ENCODE measurements around the gene SERINC5.
"Not testable (repeated sequence)": the region's sequence is repeated elsewhere in the genome, so short reads cannot be mapped to it uniquely, and the experiment has no call there.

The SERINC5 gene

GRCh38 chr5:80255811-80256712 is at the start of gene SERINC5:
Gene SERINC5 (minus strand): TSS chr5:80256048. CDS start chr5:80255922, 126 bp downstream.
- DNase-seq (ENCODE audit: low read depth in 2 of 2): peak; percentile 69 to 75

DNA sequence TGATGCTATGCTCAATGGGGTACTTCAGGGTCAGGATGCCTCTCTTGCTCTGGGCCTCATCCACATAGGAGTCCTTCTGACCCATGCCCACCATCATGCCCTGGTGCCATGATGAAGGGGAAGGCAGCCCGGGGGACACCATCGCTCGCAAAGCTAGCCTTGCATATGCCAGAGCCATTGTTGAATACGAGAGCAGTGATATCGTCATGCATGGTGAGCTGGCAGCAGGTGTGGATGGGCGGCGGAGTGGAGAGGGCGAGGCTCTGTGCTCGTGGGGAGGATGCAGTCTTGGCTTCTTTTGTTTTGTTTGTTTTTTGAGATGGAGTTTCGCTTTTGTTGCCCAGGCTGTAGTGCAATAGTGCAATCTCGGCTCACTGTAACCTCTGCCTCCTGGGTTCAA is 46.8 kb upstream of the SERINC5 start:
- no peak for DNase-seq (ENCODE audit: low read depth in 2 of 2)

DNA sequence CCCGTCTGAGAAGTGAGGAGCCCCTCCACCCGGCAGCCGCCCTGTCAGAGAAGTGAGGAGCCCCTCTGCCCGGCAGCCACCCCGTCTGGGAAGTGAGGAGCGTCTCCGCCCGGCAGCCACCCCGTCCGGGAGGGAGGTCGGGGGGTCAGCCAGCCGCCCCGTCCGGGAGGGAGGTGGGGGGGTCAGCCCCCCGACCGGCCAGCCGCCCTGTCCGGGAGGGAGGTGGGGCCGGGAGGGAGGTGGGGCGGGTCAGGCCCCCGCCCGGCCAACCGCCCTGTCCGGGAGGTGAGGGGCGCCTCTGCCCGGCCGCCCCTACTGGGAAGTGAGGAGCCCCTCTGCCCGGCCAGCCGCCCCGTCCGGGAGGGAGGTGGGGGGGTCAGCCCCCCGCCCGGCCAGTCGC is 45.5 kb upstream of the SERINC5 start:
- not testable (repeated sequence) for DNase-seq (ENCODE audit: low read depth in 2 of 2)

DNA sequence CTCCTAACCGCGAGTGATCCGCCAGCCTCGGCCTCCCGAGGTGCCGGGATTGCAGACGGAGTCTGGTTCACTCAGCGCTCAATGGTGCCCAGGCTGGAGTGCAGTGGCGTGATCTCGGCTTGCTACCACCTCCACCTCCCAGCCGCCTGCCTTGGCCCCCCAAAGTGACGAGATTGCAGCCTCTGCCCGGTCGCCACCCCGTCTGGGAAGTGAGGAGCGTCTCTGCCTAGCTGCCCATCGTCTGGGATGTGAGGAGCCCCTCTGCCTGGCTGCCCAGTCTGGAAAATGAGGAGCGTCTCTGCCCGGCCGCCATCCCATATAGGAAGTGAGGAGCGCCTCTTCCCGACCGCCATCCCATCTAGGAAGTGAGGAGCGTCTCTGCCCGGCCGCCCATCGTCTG is 44.9 kb upstream of the SERINC5 start:
- not testable (repeated sequence) for DNase-seq (ENCODE audit: low read depth in 2 of 2)

DNA sequence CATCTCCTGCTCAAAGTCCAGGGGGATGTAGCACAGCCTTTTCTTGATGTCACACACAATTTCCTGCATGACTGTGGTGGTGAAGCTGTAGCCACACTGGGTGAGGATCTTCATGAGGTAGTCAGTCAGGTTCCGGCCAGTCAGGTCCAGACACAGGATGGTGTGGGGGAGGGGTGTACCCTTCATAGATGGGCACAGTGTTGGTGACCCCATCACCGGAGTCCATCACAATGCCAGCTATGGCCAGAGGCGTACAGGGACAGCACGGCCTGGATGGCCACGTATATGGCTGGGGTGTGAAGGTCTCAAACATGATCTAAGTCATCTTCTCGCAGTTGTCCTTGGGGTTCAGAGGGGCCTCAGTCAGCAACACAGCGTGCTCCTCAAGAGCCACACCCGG is 44.3 kb upstream of the SERINC5 start:
- no peak for DNase-seq (ENCODE audit: low read depth in 2 of 2)

DNA sequence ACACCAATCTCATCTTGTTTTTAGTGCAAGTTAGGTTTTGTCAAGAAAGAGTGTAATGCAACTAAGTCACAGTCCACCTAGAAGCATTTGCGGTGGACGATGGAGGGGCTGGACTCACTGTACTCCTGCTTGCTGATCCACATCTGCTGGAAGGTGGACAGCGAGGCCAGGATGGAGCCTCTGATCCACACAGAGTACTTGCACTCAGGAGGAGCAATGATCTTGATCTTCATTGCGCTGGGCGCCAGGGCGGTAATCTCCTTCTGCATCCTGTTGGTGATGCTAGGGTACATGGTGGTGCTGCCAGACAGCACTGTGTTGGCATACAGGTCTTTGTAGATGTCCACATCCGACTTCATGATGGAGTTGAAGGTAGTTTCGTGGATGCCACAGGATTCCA is 43.8 kb upstream of the SERINC5 start:
- no peak for DNase-seq (ENCODE audit: low read depth in 2 of 2)

DNA sequence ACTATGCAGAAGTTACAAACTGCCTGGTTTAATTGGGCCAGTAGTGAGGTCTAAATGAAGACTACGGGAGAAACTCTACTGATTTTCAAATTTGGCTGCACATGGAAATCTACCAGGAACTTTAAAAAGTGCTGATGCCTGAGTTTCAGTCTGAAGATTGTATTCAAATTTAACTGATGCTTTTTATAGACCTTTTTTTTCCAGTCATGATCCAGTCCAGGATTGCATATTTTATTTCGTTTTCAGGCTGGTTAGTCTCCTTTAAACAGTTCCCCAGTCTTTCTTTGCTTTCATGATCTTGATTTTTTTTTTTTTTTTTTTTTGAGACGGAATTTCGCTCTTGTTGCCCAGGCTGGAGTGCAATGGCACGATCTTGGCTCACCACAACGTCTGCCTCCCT is 40.3 kb upstream of the SERINC5 start:
- DNase-seq (ENCODE audit: low read depth in 2 of 2): no peak

GRCh38 chr5:80291761-80292160 is 35.9 kb upstream of the SERINC5 start:
- DNase-seq (ENCODE audit: low read depth in 2 of 2): no peak

- DNase-seq (ENCODE audit: low read depth in 2 of 2): no peak
These were observed 33.5 kb upstream of the SERINC5 start for GRCh38 chr5:80289320-80289719.

DNA sequence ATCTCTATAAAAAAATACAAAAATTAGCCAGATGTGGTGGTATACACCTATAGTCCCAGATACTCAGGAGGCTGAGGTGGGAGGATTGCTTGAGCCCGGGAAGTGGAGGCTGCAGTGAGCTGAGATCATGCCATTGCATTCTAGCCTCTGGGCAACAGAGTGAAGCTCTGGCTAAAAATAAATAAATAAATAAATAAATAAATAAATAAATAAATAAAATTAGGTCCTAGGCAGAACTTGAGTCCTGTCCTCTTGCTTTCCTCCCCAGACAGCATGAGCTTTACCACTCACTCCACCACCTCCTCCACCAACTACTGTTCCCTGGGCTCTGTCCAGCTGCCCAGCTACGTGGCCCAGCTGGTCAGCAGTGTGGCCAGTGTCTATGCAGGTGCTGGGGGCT is 32.3 kb upstream of the SERINC5 start:
- no peak for DNase-seq (ENCODE audit: low read depth in 2 of 2)

- DNase-seq (ENCODE audit: low read depth in 2 of 2): peak in 1 of 2 donors; percentile 14
These were observed 28.9 kb upstream of the SERINC5 start for GRCh38 chr5:80284720-80285119.

- DNase-seq (ENCODE audit: low read depth in 2 of 2): no peak
These were observed 27.5 kb upstream of the SERINC5 start for GRCh38 chr5:80283360-80283759.

DNA sequence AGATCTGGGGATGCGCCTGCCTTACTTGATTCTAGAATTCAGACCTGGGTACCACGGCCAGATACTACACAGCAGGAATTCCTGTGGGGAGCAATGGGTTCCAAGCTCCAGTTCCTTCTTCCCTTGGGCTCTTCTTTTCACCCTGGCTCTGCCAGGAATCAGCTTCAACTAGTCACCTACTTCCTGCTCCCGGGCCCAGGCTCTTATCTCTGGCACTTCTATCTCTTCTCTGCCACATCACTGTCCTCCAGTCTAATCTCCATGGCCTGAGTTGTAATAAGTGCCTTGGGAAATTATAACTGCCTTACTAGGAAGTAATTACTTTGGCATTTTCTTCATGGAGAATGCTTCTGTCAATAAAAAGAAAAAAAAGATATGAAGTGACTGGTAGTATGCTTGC is 26.2 kb upstream of the SERINC5 start:
- no peak for DNase-seq (ENCODE audit: low read depth in 2 of 2)

- DNase-seq (ENCODE audit: low read depth in 2 of 2): no peak
These were observed 21.3 kb upstream of the SERINC5 start for GRCh38 chr5:80277191-80277590.

- no peak for DNase-seq (ENCODE audit: low read depth in 2 of 2)
These were observed 20.3 kb upstream of the SERINC5 start for GRCh38 chr5:80276186-80276585.

GRCh38 chr5:80275347-80275746 is 19.5 kb upstream of the SERINC5 start:
- no peak for DNase-seq (ENCODE audit: low read depth in 2 of 2)

GRCh38 chr5:80270543-80270942 is 14.7 kb upstream of the SERINC5 start:
- not testable (repeated sequence) for DNase-seq (ENCODE audit: low read depth in 2 of 2)

DNA sequence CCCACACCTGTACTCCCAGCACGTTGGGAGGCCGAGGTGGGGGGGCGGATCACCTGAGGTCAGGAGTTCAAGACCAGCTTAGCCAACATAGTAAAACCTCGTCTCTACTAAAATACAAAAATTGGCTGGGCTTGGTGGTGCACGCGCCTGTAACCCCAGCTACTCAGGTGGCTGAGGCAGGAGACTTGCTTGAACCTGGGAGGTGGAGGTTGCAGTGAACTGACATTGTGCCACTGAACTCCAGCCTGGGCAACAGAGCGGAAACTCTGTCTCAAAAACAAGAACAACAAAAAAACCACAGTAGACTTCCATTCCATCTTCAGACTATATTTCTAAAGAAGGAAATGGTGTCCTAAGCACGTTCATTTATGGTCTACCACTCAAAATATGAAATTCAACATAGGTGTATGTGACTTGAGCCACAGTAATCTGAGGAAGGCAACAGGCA is 14.2 kb upstream of the SERINC5 start:
- no peak for DNase-seq (ENCODE audit: low read depth in 2 of 2)

GRCh38 chr5:80268916-80269315 is 13.1 kb upstream of the SERINC5 start:
- DNase-seq (ENCODE audit: low read depth in 2 of 2): no peak

DNA sequence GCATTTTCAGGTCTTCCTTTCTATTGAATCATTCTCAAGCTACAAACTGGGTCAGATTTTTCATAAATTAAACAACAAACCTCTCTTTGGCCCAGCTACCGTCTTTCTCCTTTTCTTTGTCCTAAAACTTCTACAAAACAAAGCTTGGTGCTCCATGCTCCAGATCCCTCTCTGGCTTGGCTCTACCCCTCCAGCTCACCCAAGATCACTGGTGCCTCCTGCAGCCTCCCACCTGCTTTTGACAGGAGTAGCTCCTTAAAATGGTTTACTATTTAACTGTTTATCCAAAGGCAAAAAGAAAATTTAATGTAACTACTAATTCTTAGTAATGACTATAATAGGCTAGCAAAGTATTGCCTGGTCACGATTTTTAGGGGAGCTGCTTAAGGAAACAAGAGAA is 10.7 kb upstream of the SERINC5 start:
- no peak for DNase-seq (ENCODE audit: low read depth in 2 of 2)

GRCh38 chr5:80260461-80260860 is 4.6 kb upstream of the SERINC5 start:
- no peak for DNase-seq (ENCODE audit: low read depth in 2 of 2)

- no peak for DNase-seq (ENCODE audit: low read depth in 2 of 2)
These were observed 3.8 kb upstream of the SERINC5 start for GRCh38 chr5:80259511-80260203.

- DNase-seq (ENCODE audit: low read depth in 2 of 2): peak in 1 of 2 donors; percentile 46
These were observed 427 bp downstream of the SERINC5 start for GRCh38 chr5:80255431-80255810.

Data from stimulated activated CD4-positive, alpha-beta T cell treated with anti-CD3 and anti-CD28 coated beads, Interleukin-15, amount 100 ng/mL, for 48 hours (primary cell).